ENCODE results near the gene CCBE1.

The CCBE1 gene

DNA sequence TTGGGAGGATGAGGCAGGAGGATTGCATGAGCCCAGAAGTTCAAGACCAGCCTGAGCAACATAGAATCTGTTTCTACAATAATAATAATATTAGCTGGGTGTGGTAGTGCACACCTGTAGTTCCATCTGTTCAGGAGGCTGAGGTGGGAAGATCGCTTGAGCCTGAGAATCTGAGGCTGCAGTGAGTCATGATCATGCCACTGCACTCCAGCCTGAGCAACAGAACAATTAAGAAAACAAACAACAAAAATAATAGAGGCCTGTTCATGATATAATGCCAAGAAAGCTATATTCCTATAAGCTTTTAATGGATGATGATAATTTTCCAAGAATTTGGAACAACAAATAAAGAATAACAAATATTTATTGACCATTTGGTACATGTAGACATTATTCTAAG lies 6.9 kb upstream of the CCBE1 start:
- Mint-ChIP-seq H3K27me3 (peaks cover 15% of the 10 kb centered on the region), H3K9me3 (no peaks in the 10 kb centered on the region), H3K36me3 (ENCODE audit: low read depth) (no peaks in the 10 kb centered on the region)

DNA sequence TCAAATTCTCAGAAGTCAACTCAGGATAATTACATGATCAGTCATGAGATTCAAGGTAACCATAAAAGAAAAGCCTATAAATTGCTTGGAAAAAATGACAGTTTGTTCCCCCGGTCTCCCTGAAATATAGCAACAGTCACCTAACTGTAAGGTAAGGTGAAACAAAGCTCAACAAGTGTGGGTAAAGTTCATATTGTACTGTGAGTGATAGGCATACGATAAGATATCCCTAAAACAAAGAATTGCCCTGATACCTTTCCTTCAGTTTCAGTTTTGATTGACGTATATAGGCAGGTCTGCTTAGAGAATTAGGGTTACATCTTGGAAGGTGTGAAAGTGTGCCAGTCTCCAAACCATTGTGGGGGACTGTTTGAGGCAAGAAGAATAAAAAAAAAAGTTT lies 4.0 kb upstream of the CCBE1 start:
- Mint-ChIP-seq H3K36me3 (ENCODE audit: low read depth) (no peaks in the 10 kb centered on the region), H3K9me3 (no peaks in the 10 kb centered on the region), H3K27me3 (peaks cover 43% of the 10 kb centered on the region), H3K27ac (no peak overlapping the region), H3K4me1 (ENCODE audit: low read depth) (peaks cover 8% of the 10 kb centered on the region), H3K4me3 (no peak overlapping the region)
- intact Hi-C loops (cut with micrococcal nuclease) = no loop called here

More for the DNA sequence above, 6.9 kb upstream of the CCBE1 start:
- Mint-ChIP-seq H3K4me3 (no peak overlapping the region), H3K27ac (no peak overlapping the region), H3K4me1 (ENCODE audit: low read depth) (no peaks in the 10 kb centered on the region)
- intact Hi-C loops (cut with micrococcal nuclease) = no loop called here

DNA sequence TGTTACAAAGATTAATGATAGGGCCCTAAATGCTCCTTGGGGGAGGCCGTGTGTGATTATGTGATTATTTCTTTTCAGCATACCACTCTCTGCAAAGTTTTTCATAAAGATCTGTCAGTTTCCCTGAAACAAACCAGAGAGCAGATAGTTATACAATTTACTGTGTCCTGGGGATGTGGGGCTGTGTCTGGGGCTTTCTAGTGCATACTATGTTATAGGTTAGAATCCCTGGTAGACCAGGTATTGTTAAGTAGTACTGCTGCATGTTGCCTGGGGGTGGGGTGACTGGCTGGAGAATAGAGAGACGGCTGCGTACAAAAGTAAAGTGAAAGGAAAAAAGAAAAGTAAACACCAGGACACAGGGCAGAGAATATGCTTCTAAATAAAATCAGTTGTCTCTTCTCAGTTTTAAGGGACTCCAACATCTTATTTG lies 3.3 kb upstream of the CCBE1 start:
- intact Hi-C loops (cut with micrococcal nuclease) = no loop called here
- Mint-ChIP-seq H3K36me3 (ENCODE audit: low read depth) (no peaks in the 10 kb centered on the region), H3K9me3 (no peaks in the 10 kb centered on the region), H3K4me1 (ENCODE audit: low read depth) (peaks cover 8% of the 10 kb centered on the region), H3K27me3 (peaks cover 50% of the 10 kb centered on the region), H3K4me3 (no peak overlapping the region), H3K27ac (no peak overlapping the region)

DNA sequence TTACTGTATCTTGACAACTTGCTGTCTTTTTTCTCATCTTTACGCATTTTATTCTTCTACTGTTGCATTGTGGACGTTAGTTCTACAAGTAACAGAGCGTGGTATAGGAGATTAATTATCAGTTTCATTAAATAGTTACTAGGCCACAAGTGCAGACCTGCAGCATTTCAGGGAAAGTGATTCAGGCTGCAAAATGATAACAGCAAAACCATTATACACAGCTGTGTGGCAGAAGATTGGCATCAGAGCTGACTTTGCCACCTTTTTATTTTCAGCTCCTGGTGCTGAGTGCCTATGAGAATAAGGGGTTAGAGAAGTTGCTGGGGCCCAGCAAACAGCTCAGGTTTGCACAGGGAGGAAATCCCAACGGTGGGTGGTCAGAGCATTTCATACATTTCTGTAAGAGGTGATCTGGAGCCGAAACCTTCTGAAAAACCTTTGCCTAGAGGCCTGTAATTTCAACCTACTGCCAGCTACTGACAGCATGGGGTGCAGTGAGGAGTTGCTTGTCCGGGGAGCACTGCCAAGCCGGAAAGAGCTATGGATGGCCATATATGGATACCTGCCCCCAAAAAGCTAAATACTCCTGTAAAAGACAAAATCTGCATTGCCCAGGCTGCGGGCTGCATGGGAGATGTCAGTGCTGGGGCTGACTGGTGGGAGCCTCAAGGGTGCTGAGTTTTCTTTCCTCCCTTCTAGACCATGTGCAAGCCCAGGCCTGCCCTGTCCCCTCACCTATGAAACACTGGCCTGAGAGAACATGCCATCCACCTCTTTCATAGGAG lies 2.7 kb upstream of the CCBE1 start:
- intact Hi-C loops (cut with micrococcal nuclease) = loop anchor here (5.0 kb wide), 1 partner anchor 847 kb away; no protein-coding TSS in a partner anchor
- no peaks in the 10 kb centered on the region for H3K9me3 Mint-ChIP-seq

DNA sequence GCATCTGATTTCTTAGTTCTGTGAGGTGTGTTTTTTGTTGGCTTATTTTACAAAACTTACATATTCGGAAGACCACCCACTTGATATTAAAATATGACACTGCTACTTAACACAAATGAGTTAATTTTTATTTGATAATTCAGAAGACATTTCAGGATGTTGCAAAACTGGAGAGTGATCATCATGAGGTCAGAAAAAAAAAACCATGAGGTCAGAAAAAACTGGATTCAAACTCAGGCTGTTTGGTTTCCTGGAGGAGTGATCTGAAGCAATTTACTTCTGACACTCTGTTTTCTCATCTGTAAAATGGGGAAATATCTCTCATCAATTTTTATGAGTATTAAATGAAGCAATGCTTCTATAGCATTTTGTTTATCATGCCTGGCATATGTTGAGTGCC lies 1.8 kb upstream of the CCBE1 start:
- intact Hi-C loops (cut with micrococcal nuclease) = loop anchor here (5.0 kb wide), 1 partner anchor 848 kb away; no protein-coding TSS in a partner anchor

More for the DNA sequence above, 2.7 kb upstream of the CCBE1 start:
- Mint-ChIP-seq H3K4me3 (no peak overlapping the region), H3K36me3 (ENCODE audit: low read depth) (no peaks in the 10 kb centered on the region), H3K27me3 (peaks cover 56% of the 10 kb centered on the region), H3K27ac (no peak overlapping the region), H3K4me1 (ENCODE audit: low read depth) (peaks cover 8% of the 10 kb centered on the region)

DNA sequence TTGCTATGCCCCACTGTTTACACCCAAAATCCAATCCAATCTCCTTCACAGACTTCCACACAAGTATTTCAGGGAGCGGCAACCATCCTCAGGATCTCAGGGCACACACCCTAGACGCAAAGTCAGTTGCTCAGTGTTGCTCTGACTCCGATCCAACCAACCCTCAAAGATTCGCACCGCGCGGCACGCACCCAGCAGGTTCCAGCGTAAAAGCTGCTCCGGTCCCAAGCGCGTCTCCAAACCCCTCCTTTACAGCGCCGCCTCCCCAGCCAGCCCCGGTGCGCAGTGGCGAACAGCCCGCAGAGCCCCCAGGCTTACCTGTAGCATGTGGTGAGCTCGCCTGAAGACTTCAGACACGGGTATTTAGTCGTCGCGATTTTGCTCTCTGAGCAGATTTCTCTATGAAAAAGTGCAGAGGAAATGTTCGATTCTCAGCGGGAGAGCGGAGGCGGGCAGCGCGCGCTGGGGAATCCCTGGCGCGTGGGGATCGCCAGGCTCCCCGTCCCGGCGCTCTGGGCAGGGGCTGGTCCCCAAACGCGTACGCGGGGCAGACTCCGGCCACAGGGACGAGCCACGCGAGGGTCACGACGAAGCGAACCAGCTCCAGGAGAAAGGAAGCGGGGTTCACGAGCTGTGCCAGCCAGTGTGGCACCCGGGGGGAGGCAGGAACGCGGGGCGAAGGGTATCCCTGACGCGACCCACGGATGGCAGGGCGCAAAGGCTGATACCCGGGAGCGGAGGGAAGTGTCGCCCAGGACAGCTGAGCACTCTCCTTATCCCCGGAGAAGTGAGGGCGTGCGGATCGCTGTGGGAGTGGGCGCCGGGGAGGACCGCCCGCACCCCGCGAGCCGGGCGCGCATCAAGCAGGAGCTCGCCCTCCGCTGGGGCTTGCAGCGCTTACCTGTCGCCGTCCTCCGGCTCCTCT lies 650 bp downstream of the CCBE1 start:
- Mint-ChIP-seq H3K27ac (no peak overlapping the region), H3K4me1 (ENCODE audit: low read depth) (peaks cover 8% of the 10 kb centered on the region), H3K9me3 (no peaks in the 10 kb centered on the region), H3K4me3 (no peak overlapping the region), H3K36me3 (ENCODE audit: low read depth) (no peaks in the 10 kb centered on the region), H3K27me3 (peaks cover 69% of the 10 kb centered on the region)
- intact Hi-C loops (cut with micrococcal nuclease) = loop anchor here (5.0 kb wide), 1 partner anchor 851 kb away; no protein-coding TSS in a partner anchor

More for the DNA sequence above, 1.8 kb upstream of the CCBE1 start:
- Mint-ChIP-seq H3K27ac (no peak overlapping the region), H3K9me3 (no peaks in the 10 kb centered on the region), H3K36me3 (ENCODE audit: low read depth) (no peaks in the 10 kb centered on the region), H3K4me1 (ENCODE audit: low read depth) (peaks cover 8% of the 10 kb centered on the region), H3K27me3 (peaks cover 62% of the 10 kb centered on the region), H3K4me3 (no peak overlapping the region)

DNA sequence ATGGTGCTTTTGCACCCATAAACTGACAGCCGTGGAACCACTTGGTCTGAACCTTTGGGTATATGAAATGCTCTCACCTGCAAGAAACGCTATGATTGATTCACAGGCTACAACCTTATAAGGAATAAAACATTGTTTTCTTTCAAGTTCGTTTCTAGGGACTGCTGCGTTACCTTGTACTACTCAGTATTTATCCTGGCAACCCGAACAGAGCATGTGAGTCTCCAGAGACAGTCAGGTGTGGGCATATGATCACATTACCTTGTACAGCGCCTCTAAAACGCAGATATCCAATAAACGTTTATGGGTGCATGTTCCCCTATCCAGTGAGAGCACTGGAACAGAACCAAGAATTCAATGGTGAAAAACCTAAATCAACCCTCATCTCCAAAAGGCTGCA lies 1.7 kb downstream of the CCBE1 start:
- no peaks in the 10 kb centered on the region for H3K36me3 Mint-ChIP-seq (ENCODE audit: low read depth)
- H3K27ac Mint-ChIP-seq = no peak overlapping the region
- no peaks in the 10 kb centered on the region for H3K9me3 Mint-ChIP-seq
- no peak overlapping the region for H3K4me3 Mint-ChIP-seq
- peaks cover 70% of the 10 kb centered on the region for H3K27me3 Mint-ChIP-seq
- intact Hi-C loops (cut with micrococcal nuclease) = loop anchor here (5.0 kb wide), 1 partner anchor 852 kb away; no protein-coding TSS in a partner anchor
- H3K4me1 Mint-ChIP-seq (ENCODE audit: low read depth) = peaks cover 8% of the 10 kb centered on the region

DNA sequence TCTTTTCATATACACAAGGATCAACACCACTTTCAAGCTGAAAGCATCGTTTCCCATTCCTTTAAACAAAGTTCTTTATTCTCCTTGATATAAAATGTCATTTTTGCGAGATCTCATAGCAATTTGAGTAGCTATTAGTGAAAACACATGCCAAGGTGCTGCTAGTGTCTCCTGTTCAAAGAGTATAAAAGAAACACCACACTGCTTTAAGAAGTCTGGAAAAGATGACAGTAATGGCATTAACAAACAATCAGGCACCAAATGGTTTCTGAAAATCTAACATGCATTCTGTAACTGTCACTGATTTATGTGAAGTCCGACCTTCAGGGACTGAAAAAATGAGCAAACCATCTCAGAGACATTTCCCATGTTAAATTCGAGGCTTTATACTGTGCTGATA lies 2.4 kb downstream of the CCBE1 start:
- Mint-ChIP-seq H3K27ac (no peak overlapping the region), H3K9me3 (no peaks in the 10 kb centered on the region), H3K36me3 (ENCODE audit: low read depth) (no peaks in the 10 kb centered on the region), H3K27me3 (peaks cover 64% of the 10 kb centered on the region), H3K4me3 (no peak overlapping the region), H3K4me1 (ENCODE audit: low read depth) (peaks cover 8% of the 10 kb centered on the region)
- intact Hi-C loops (cut with micrococcal nuclease) = loop anchor here (5.0 kb wide), 1 partner anchor 852 kb away; no protein-coding TSS in a partner anchor

DNA sequence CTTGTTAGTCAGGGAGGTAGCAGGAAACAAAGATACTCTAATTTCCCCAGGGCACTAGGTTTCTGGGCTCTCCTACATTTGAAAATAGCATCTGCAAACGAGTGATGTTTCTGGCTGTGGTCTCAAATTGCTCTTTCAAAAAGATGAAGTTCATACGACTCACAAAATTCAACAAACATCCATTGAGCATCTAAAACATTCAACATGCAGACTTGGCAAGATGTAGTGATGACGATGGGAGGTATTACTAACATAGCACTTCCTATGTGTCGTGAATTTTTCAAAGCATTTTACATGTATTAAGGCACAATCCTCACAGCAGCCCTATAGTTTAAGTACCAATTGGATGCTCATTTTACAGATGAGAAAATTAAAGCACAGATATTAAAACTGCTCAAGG lies 5.2 kb downstream of the CCBE1 start:
- Mint-ChIP-seq H3K4me1 (ENCODE audit: low read depth) (peaks cover 1% of the 10 kb centered on the region), H3K36me3 (ENCODE audit: low read depth) (no peaks in the 10 kb centered on the region), H3K4me3 (no peak overlapping the region), H3K27ac (no peak overlapping the region), H3K27me3 (peaks cover 44% of the 10 kb centered on the region), H3K9me3 (no peaks in the 10 kb centered on the region)
- intact Hi-C loops (cut with micrococcal nuclease) = no loop called here

DNA sequence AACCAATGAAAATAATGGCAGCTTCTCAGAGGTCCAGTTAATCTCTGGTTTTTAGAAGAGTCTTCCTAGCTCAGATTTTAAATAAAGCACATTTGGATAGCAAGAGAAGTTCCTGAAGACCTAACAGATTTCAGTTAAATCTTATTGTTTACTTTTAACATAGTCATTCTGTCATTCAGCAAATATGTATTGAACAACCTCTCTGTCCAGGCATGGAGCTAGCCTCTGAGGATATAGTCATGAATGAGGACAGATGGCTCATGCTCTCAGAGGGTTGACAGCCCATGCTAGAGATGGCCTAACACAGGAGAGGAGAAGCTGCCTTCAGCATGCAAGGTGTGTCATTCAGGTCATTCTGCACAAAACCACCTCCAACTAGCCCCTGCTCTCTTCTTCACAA lies 6.2 kb downstream of the CCBE1 start:
- intact Hi-C loops (cut with micrococcal nuclease) = no loop called here
- Mint-ChIP-seq H3K27ac (no peak overlapping the region), H3K27me3 (peaks cover 34% of the 10 kb centered on the region), H3K9me3 (no peaks in the 10 kb centered on the region), H3K4me1 (ENCODE audit: low read depth) (no peaks in the 10 kb centered on the region), H3K36me3 (ENCODE audit: low read depth) (no peaks in the 10 kb centered on the region), H3K4me3 (no peak overlapping the region)

DNA sequence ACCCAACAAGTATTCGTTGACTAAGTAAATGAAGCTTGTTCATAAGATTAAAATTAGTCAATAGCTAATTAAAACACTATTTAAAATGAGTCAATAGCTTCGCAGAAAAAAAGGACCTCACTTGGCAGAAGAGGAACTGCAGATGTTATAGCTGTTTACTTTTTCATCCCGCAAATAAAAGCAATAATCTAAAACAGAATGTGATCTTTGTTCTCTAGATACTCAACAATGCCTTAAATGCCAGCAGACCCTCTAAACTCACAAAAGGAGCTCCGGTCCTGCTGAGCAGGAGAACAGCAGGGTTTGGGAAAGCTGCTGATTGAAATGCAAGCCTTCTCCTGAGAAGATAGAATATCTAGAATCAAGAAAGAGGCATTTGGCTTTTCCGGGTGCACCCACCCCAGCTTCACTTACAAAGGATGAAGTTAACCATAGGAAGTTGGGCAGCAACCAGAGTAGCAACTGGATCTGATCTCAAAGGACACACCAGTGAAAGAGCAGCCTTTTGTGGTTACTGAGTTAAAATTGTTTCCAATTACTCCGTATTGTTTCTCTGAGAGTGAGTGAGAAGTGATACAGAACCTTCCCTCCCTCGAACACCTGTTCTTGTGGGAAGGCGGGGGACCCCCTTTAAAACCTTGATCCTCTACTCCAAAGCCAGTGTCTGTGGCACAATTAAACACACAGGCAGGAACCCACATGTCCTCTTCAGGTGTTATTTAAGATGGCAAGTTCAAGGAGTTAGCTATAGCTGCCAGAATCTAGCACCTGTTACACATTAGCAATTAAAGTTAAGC lies 6.8 kb downstream of the CCBE1 start:
- Mint-ChIP-seq H3K9me3 (no peaks in the 10 kb centered on the region), H3K36me3 (ENCODE audit: low read depth) (no peaks in the 10 kb centered on the region), H3K27ac (no peak overlapping the region), H3K4me3 (no peak overlapping the region), H3K27me3 (peaks cover 28% of the 10 kb centered on the region), H3K4me1 (ENCODE audit: low read depth) (no peaks in the 10 kb centered on the region)
- intact Hi-C loops (cut with micrococcal nuclease) = no loop called here

DNA sequence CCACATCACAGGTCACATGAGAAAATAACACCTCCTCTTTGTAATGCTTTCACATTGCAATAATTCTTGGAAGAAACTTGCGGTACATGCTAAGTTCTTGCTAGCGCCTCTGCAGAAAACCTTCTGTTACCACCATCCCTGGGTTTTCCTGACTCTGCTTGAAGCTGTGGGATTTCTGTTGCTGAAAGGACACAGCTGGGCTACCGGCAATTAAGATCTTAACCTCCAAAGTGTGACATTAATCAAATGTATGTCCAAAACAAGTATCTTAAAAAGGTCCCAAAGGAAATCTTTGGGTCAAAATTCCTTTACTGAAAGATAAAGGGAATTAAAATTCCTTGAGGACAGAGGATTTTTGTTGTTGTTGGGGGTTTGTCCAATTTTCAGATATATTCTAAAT lies 7.5 kb downstream of the CCBE1 start:
- Mint-ChIP-seq H3K4me1 (ENCODE audit: low read depth) (no peaks in the 10 kb centered on the region), H3K36me3 (ENCODE audit: low read depth) (no peaks in the 10 kb centered on the region), H3K27me3 (peaks cover 22% of the 10 kb centered on the region), H3K27ac (no peak overlapping the region), H3K9me3 (no peaks in the 10 kb centered on the region), H3K4me3 (no peak overlapping the region)
- intact Hi-C loops (cut with micrococcal nuclease) = no loop called here

DNA sequence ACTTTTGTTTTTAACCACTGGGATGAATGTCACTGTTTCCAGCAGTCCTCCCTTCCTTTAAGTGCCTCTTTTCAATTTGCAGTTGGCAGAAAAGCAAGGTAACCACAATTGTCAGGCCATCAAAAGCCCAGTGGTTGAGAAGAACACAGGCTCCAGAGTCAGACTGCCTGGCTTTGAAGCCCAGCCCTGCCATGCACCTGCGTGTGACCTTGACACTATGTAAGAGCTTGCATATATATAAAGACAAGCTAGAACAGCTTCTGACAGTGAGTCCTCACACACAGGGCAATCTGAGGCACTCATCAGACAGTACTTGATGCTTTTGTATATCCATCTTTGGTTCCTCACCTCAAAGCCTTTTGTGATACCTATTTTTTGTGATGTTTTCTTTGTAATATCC lies 11.0 kb downstream of the CCBE1 start:
- intact Hi-C loops (cut with micrococcal nuclease) = no loop called here
- Mint-ChIP-seq H3K4me1 (ENCODE audit: low read depth) (no peaks in the 10 kb centered on the region), H3K4me3 (no peak overlapping the region), H3K36me3 (ENCODE audit: low read depth) (no peaks in the 10 kb centered on the region), H3K27ac (no peak overlapping the region), H3K9me3 (no peaks in the 10 kb centered on the region), H3K27me3 (peaks cover 13% of the 10 kb centered on the region)

All from dendritic cell treated with granulocyte-macrophage colony-stimulating factor and Interleukin-4, amounts not matched to agents 40 ng/mL and 50 ng/mL, for 4 days (primary cell).